Activated T-cell treated with anti-CD3 and anti-CD28 coated beads, Interleukin-2, amount 50 U/mL, for 72 hours (primary cell): Measurements from ENCODE around the gene GID8. TPM values are rescaled to one million over a fixed set of nuclear protein-coding genes. Genes with fewer than 3 reads are reported as not detected.

Source experiments
- ATAC-seq, 2 donors: fragments of 150-1000 bp; cut with Tn5 transposase; replicated peaks in 1 of 2; 2 replicates each; pipeline ENCODE4 v1.10.0; 2021; ENCODE audit warnings: moderate library complexity in 2 of 2, mild to moderate bottlenecking in 1 of 2
- DNase-seq, 2 donors: peaks; one replicate each; pipeline ENCODE4 v3.0.0; 2021 to 2022; ENCODE audit warnings: mixed read lengths in 1 of 2
- H3K27ac Mint-ChIP-seq: one replicate; pipeline ENCODE4 v1.8.0; 2022; ENCODE audit warnings: mild to moderate bottlenecking, moderate library complexity, mixed read lengths
- H3K27me3 Mint-ChIP-seq: one replicate; pipeline ENCODE4 v1.8.0; 2022; ENCODE audit warnings: low read depth, mixed read lengths
- H3K36me3 Mint-ChIP-seq, 2 donors: one replicate each; pipeline ENCODE4 v1.8.0; 2022; ENCODE audit warnings: mixed read lengths in 2 of 2, mild to moderate bottlenecking in 1 of 2; ENCODE audit not compliant: insufficient read depth in 2 of 2
- H3K4me1 Mint-ChIP-seq: one replicate; pipeline ENCODE4 v1.8.0; 2022; ENCODE audit warnings: low read depth, mixed read lengths
- H3K4me3 Mint-ChIP-seq, 2 donors: one replicate each; pipeline ENCODE4 v1.8.0; 2022; ENCODE audit warnings: mild to moderate bottlenecking in 2 of 2, mixed read lengths in 2 of 2, moderate library complexity in 2 of 2
- H3K9me3 Mint-ChIP-seq, 2 donors: one replicate each; pipeline ENCODE4 v1.8.0; 2022; ENCODE audit warnings: mixed read lengths in 2 of 2
- total RNA-seq, 2 donors: library from RNA; stranded (reverse); gene quantifications; one replicate each; pipeline ENCODE4 v1.2.3, GENCODE V29; 2022

GID8 gene
- total RNA-seq, 2 donors from 2014 or later = 36.0 to 47.2 TPM

DNA sequence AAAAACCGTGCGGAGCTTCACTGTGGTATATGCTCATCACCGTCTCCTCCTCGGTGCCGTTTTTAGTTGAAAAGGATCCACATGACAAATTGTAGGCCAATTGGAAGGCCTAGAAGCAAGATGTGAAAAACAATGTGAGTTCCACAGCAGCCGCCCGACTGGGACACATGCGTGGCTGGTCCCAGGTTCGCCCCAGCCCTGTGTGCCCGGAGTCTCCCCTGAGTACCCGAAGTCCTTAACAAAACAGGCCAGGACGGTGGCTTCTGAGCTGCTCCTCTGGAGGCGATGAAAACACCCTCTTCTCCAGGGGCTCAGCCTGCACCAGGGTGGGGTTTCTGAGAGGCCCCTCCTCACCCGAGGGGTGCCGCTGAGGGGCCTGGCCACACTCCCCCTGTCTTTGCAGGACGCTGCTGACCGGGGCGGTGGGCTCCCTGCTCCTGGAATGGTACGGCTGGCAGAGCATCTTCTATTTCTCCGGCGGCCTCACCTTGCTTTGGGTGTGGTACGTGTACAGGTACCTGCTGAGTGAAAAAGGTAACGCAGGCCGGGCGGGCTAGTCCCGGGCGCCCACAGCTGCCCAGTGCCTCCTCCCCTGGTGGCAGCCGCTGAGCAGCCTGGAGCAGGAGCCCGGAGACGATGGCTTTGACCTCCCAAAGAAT is 24.4 kb downstream of the GID8 start:
- Mint-ChIP-seq H3K4me3 (no peak overlapping the region), H3K27me3 (no peaks in the 10 kb centered on the region), H3K27ac (no peak overlapping the region), H3K9me3 (no peaks in the 10 kb centered on the region), H3K36me3 (no peaks in the 10 kb centered on the region), H3K4me1 (peaks cover 9% of the 10 kb centered on the region)
- DNase-seq = no peak
- no peak for ATAC-seq

DNA sequence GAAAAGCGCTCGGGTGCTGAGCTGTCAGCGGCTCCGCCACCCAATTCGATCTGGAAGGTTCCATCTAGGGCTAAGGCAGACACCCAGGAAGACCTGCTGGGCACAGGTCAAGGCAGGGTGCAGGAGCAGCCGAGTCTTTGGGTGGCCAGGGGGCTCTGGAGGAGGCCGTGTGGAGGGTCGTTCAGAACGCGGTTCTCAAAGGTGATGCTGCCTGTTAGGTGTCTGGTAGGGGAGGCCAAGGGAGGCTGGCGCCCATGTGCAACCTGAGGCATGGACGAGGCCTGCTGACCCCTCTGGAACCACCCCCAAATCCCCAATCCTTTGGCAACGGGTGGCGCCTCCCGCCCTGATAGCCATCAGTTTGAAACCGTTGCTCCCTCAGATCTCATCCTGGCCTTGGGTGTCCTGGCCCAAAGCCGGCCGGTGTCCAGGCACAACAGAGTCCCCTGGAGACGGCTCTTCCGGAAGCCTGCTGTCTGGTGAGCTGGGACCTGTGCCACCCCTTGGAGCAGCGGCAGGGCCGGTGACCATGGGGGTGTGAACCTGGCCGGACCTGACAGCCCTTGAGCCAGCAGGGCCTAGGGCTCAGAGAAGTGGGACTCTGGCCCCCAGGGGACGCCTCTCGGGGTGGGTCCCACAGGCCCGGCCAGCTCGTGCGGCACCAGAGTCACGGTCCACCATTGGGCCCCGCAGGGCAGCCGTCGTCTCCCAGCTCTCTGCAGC is 25.1 kb downstream of the GID8 start:
- no peaks in the 10 kb centered on the region for H3K27me3 Mint-ChIP-seq
- no peaks in the 10 kb centered on the region for H3K36me3 Mint-ChIP-seq
- no peak for ATAC-seq
- H3K4me1 Mint-ChIP-seq = peaks cover 9% of the 10 kb centered on the region
- DNase-seq = no peak
- H3K27ac Mint-ChIP-seq = no peak overlapping the region
- H3K4me3 Mint-ChIP-seq = no peak overlapping the region
- H3K9me3 Mint-ChIP-seq = no peaks in the 10 kb centered on the region

DNA sequence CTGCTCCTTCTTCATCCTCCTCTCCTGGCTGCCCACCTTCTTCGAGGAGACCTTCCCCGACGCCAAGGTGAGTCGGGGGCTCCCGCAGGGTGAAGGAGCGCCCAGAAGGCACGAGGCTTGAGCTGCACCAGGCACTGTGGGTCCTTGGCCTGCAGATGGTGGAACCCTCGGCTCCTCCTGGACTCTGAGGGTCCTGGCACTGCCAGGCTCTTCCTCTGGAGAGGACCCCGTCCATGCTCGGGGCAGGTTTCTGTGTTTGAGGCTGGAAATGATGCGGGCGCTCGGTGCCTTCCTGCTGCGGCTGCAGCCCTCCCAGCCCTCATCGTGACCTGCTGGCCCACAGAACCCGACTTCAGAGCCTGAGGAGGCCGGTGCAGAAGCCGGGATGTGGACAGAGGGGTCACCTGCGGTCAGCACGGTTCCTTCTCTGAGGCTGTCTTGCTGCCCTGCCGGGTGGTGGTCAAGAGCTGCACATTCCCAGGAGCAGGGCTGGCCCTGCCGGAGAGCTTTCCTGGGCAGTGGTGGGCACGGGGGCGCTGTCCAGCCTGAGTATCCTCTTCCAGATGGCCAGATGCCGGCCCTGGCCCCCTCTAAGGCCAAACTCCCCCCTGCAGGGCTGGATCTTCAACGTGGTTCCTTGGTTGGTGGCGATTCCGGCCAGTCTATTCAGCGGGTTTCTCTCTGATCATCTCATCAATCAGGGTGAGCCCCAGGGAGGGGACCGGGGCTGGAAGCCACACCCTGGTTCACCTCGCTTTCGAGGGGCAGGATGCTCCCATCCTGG is 25.9 kb downstream of the GID8 start:
- H3K27me3 Mint-ChIP-seq = no peaks in the 10 kb centered on the region
- peaks cover 9% of the 10 kb centered on the region for H3K4me1 Mint-ChIP-seq
- ATAC-seq = no peak
- H3K27ac Mint-ChIP-seq = no peak overlapping the region
- no peaks in the 10 kb centered on the region for H3K9me3 Mint-ChIP-seq
- no peak overlapping the region for H3K4me3 Mint-ChIP-seq
- no peak for DNase-seq
- H3K36me3 Mint-ChIP-seq = no peaks in the 10 kb centered on the region

DNA sequence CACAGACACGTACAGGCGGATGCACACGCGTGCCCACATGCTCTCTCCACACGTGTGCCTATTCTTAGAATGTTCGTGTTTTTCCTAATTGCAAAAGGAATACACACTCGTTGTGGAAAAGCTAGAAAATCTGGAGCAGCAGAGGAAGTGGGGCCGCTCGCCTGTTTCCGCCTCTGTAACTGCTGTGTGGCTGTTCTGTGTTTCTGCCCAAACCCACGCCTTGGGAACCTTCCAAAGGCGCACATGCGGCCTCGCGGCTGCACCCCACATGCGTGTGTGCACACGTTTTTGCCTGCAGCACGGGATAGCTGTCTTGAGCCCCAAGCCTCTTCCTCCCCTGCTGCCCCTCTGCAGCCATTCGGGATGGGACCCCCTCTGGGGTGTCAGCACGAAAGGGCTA is 26.8 kb downstream of the GID8 start:
- Mint-ChIP-seq H3K27me3 (no peaks in the 10 kb centered on the region), H3K36me3 (no peaks in the 10 kb centered on the region), H3K4me3 (no peak overlapping the region), H3K4me1 (peaks cover 3% of the 10 kb centered on the region), H3K27ac (no peak overlapping the region), H3K9me3 (no peaks in the 10 kb centered on the region)
- DNase-seq = no peak
- ATAC-seq = no peak

DNA sequence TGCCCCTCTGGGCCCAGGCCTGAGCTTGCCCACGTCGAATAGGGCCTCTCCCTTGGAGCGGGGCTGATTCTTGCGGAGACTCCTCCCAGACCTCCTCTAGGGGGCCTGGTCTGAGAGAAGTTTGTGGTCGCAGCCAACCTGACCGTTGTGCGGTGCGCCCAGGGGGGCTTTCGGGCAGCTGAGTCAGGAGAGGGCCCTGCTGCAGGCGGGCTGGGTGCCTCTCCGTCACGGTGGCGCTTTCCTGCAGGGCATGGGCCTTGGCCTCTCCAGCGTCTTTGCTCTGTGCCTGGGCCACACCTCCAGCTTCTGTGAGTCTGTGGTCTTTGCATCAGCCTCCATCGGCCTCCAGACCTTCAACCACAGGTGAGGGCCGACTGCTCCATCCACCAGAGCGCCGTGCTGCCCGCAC is 27.4 kb downstream of the GID8 start:
- ATAC-seq = no peak
- H3K9me3 Mint-ChIP-seq = no peaks in the 10 kb centered on the region
- H3K4me1 Mint-ChIP-seq = no peaks in the 10 kb centered on the region
- H3K27ac Mint-ChIP-seq = no peak overlapping the region
- no peak for DNase-seq
- H3K4me3 Mint-ChIP-seq = no peak overlapping the region
- no peaks in the 10 kb centered on the region for H3K36me3 Mint-ChIP-seq
- H3K27me3 Mint-ChIP-seq = no peaks in the 10 kb centered on the region

DNA sequence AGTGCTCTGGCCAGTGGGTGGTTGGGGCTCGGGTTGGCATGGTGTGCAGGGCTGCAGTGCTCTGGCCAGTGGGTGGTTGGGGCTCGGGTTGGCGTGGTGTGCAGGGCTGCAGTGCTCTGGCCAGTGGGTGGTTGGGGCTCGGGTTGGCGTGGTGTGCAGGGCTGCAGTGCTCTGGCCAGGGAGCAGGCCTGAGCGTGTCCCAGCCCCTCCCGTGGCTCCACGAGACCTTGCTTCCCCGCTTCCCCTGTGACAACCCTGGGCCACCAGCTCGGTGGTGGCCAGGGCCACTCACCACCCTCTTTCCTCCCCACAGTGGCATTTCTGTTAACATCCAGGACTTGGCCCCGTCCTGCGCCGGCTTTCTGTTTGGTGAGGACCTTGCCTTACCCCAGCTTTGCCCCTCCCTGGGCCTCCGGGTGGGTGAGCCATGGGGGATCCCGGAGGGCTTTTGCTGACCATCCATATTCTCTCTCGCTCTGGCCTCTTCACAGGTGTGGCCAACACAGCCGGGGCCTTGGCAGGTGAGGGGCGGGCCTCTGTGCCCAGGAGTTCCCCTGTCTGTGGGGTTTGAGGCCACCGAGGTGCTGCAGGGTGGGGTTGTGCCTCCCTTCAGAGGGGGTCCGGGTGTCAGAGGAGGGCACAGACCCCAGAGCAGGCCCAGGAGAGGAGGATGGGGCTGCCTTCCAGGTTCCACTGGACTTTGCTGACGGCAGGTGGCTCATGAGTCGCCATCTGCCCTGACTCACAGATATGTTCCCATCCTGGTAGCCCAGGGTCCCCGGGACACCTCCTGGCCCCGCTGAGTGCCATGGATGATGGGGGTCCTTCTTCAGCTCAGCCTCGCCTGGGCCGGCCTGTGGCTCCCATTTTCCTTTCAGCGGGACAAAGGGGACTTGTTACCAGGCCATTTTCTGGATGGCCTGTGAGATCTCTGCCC is 28.5 kb downstream of the GID8 start:
- no peak overlapping the region for H3K27ac Mint-ChIP-seq
- no peaks in the 10 kb centered on the region for H3K4me1 Mint-ChIP-seq
- no peaks in the 10 kb centered on the region for H3K36me3 Mint-ChIP-seq
- no peak for ATAC-seq
- H3K4me3 Mint-ChIP-seq = no peak overlapping the region
- H3K9me3 Mint-ChIP-seq = no peaks in the 10 kb centered on the region
- no peak for DNase-seq
- peaks cover 4% of the 10 kb centered on the region for H3K27me3 Mint-ChIP-seq

DNA sequence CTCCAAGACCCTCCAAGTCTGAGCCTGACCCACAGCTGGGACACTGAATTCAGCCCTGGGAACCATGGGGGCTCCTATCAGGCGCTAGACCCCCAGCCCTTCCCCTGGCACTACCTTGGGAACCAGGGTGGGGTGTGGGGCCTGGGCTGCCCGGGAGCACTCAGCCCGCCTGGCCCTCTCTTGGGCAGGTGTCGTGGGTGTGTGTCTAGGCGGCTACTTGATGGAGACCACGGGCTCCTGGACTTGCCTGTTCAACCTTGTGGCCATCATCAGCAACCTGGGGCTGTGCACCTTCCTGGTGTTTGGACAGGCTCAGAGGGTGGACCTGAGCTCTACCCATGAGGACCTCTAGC is 29.2 kb downstream of the GID8 start:
- Mint-ChIP-seq H3K36me3 (no peaks in the 10 kb centered on the region), H3K4me1 (peaks cover 6% of the 10 kb centered on the region), H3K27ac (no peak overlapping the region), H3K27me3 (peaks cover 10% of the 10 kb centered on the region), H3K4me3 (no peak overlapping the region), H3K9me3 (no peaks in the 10 kb centered on the region)
- DNase-seq (no peak), ATAC-seq (no peak)

DNA sequence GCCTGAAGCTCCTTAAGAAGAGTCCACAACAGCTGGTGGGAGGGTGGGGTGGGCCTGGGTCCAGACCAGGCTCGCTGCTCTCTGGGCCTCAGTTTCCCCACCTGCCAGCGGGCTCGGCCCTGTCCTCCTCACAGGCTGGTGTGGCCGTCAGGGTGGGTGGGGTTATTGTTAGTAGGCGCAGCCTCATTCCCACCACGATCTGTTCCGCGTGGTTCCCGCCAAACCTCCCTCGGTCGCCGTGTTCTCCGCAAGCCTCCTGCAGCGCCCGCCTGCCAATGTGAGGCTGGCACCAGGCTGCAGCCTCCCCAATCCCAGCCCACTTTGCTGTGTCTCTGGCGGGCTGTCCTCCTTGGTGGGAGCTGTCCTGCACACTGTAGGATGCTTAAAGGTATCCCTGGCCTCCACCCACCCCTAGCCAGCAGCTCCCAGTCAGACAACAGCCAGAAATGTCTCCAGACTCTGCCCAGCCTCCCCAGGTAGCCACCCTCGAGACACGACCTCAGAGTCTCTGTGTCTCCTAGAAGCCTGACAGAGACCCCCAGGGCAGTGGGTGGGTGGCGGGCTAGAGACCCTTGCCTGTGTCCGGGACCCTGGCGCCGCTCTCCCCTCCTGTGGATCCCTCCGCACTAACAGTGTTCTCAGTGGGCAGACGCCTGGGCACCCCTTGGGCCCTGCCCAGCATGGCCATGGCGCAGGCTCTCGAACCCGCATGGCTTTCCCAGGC is 29.8 kb downstream of the GID8 start:
- no peaks in the 10 kb centered on the region for H3K9me3 Mint-ChIP-seq
- peaks cover 16% of the 10 kb centered on the region for H3K27me3 Mint-ChIP-seq
- no peaks in the 10 kb centered on the region for H3K36me3 Mint-ChIP-seq
- no peak overlapping the region for H3K4me3 Mint-ChIP-seq
- H3K4me1 Mint-ChIP-seq = peaks cover 11% of the 10 kb centered on the region
- no peak overlapping the region for H3K27ac Mint-ChIP-seq
- ATAC-seq = no peak
- DNase-seq = no peak

DNA sequence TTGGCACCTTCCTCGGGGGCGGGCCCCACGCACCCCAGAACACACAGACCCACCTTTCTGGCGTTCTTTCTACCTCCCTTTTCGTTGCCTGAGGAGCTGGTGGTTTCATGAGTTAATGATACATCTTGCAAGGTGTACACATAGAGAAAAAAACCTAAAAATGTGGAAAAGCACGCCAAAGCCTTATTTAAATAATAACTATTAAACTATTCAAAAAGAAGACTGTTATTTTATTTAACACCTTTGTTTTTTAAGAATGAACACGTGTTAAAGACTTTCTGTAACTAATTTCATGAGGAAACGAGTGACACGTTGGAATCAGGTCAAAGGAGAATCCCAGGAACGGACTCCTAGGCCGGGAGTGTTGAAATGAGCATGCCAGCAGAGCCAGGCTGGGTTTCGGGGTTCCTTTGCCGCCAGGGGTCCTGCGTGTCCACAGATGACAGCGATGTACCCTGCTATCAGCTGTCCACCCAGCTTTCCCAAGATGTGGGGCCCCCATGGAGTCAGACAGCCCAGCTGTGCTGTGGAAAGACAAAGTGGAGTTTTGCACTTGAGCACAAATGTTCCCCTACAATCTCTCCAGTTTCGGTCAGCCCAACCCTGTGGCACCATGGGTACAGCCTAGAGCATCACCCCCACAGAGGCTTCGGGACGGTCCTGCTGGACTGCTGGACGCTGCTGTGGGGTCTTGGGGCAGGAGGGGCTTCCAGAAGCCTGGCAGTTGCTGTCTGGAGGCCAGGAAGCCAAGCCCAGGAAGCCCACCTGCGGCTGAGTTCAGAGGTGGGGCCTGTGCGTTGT is 30.6 kb downstream of the GID8 start:
- DNase-seq = no peak
- no peaks in the 10 kb centered on the region for H3K36me3 Mint-ChIP-seq
- peaks cover 18% of the 10 kb centered on the region for H3K27me3 Mint-ChIP-seq
- peaks cover 11% of the 10 kb centered on the region for H3K4me1 Mint-ChIP-seq
- no peak overlapping the region for H3K4me3 Mint-ChIP-seq
- no peak for ATAC-seq
- no peak overlapping the region for H3K27ac Mint-ChIP-seq
- no peaks in the 10 kb centered on the region for H3K9me3 Mint-ChIP-seq

DNA sequence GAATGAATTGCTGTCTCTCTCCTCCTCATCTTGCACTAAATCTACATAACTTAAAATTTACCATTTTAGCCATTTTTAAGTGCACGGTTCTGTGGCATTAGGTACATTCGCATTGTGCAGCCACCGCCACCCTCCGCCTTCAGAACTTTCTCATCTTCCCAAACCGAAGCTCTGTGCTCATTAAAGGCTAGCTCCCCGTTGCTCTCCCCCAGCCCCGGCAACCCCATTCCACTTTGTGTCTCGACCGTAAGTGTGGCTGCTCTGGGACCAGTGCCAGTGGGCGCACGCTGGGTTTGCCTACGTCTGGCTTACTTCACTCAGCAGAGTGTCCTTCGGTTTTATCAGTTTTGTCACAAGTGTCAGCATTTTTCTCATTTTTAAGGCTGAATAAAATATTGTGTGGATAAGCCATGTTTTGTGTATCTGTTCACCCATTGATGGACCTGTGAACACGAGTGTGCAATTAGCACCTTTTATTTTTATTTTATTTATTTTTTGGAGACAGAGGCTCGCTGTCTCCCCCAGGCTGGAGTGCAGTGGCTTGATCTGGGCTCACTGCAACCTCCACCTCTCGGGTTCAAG is 31.3 kb downstream of the GID8 start:
- Mint-ChIP-seq H3K27me3 (peaks cover 25% of the 10 kb centered on the region), H3K4me3 (no peak overlapping the region), H3K36me3 (no peaks in the 10 kb centered on the region), H3K27ac (no peak overlapping the region), H3K4me1 (peaks cover 11% of the 10 kb centered on the region), H3K9me3 (no peaks in the 10 kb centered on the region)
- DNase-seq (no peak), ATAC-seq (no peak)

DNA sequence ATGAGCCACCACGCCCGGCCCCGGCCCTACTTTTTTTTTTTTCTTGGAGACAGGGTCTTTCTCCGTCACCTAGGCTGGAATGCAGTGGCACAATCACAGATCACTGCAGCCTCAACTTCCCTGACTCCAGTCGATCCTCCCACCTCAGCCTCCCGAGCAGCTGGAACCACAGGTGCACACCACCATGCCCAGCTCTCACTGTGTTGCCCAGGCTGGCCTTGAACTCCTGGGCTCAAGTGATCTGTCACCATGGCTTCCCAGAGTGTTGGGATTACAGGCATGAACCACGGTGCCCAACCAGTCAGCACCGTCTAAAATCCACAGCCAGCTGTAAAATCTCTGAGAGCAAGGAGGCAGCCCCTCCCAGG is 32.0 kb downstream of the GID8 start:
- Mint-ChIP-seq H3K4me1 (peaks cover 11% of the 10 kb centered on the region), H3K9me3 (no peaks in the 10 kb centered on the region), H3K27me3 (peaks cover 31% of the 10 kb centered on the region), H3K4me3 (no peak overlapping the region), H3K27ac (no peak overlapping the region), H3K36me3 (no peaks in the 10 kb centered on the region)
- DNase-seq (no peak), ATAC-seq (no peak)
